HepG2 (cell line): Measurements from ENCODE around the gene NDUFS7. TPM values are rescaled to one million over a fixed set of nuclear protein-coding genes. Genes with fewer than 3 reads are reported as not detected.
A peak's percentile ranks its signal among the peaks of the same experiment; 100 is the strongest.

Experiments used
- ATAC-seq: fragments of 200-7000 bp; cut with Tn5 transposase; 3 replicates; pipeline ENCODE4 v1.9.1; 2020; ENCODE audit warnings: mild to moderate bottlenecking, moderate library complexity
- BruUV-seq: library from RNA; stranded (reverse); fragments of 400-500 nt; replicated peaks from 2 replicates; lab custom pipeline; 2021; lab: Mats Ljungman, UMichigan
- CTCF ChIA-PET: fragments of 300-600 bp; formaldehyde crosslinking; extraction: SDS; loops from one replicate; lab custom pipeline; 2021; ENCODE audit warnings: low total read pairs, inconsistent platforms, low intra/inter-chr PET ratio; lab: Yijun Ruan, JAX
- POLR2A ChIA-PET: fragments of 350-600 bp; sonication (Branson Sonifier 250); formaldehyde crosslinking; loops from one replicate; lab custom pipeline; 2020; ENCODE audit warnings: antibody characterized with exemption, inconsistent platforms; lab: Yijun Ruan, JAX
- DNase-seq: peaks from one replicate; pipeline ENCODE4 v3.0.0-alpha.2; 2015; ENCODE audit warnings: low spot score
- FAIRE-seq: peaks from 3 replicates; lab custom pipeline; 2011; peaks lifted over from hg19 to GRCh38; lab: Jason Lieb, UNC
- H2AFZ ChIP-seq: one replicate; pipeline ENCODE4 v1.6.1; 2011; ENCODE audit warnings: low read length, inconsistent platforms
- H3K27ac ChIP-seq: fragments of 300-600 bp; 3 replicates; pipeline ENCODE4 v1.8.0; 2011; ENCODE audit warnings: mixed run types, mild to moderate bottlenecking, mixed read lengths, low read length, inconsistent platforms; ENCODE audit not compliant: insufficient read depth; ENCODE audit errors: extremely low read length
- H3K27me3 ChIP-seq, 2 experiments: fragments of 200-600 bp in 1 of 2; 2 replicates in 1 of 2; 3 replicates in 1 of 2; pipeline versions ENCODE4 v1.6.0 to v1.8.0; 2011; ENCODE audit warnings: low read length in 2 of 2, mild to moderate bottlenecking in 2 of 2, moderate library complexity in 2 of 2, inconsistent platforms in 1 of 2; ENCODE audit not compliant: insufficient read depth in 2 of 2, control insufficient read depth in 1 of 2
- H3K36me3 ChIP-seq, 2 experiments: fragments of 200-600 bp in 1 of 2; replicated peaks in 1 of 2; 2 replicates in 1 of 2; 3 replicates in 1 of 2; pipeline versions ENCODE4 v1.5.1 to v1.8.0; 2011; ENCODE audit warnings: low read length in 2 of 2, inconsistent platforms in 1 of 2; ENCODE audit not compliant: insufficient read depth in 2 of 2, control insufficient read depth in 1 of 2
- H3K4me1 ChIP-seq: 2 replicates; pipeline ENCODE4 v1.5.1; 2012; ENCODE audit warnings: low read length, inconsistent platforms; ENCODE audit not compliant: insufficient read depth
- H3K4me2 ChIP-seq: 2 replicates; pipeline ENCODE4 v1.6.0; 2011; ENCODE audit warnings: low read depth, low read length, inconsistent platforms
- H3K4me3 ChIP-seq, 3 experiments: fragments of 200-600 bp in 1 of 3; sonication (generic), shearing (Covaris generic) in 1 of 3; replicated peaks in 1 of 3; 2 replicates each; pipeline ENCODE4 v1.5.1; 2011 to 2016; ENCODE audit warnings: low read length in 3 of 3, inconsistent platforms in 2 of 3, low read depth in 2 of 3, mild to moderate bottlenecking in 2 of 3, control low read depth in 1 of 3, mixed read lengths in 1 of 3; ENCODE audit not compliant: insufficient read depth in 1 of 3
- H3K79me2 ChIP-seq: one replicate; pipeline ENCODE4 v1.6.1; 2011; ENCODE audit warnings: low read length, inconsistent platforms; ENCODE audit not compliant: insufficient read depth
- H3K9ac ChIP-seq: 2 replicates; pipeline ENCODE4 v1.6.0; 2011; ENCODE audit warnings: mild to moderate bottlenecking, low read depth, low read length, inconsistent platforms; ENCODE audit not compliant: insufficient read depth
- H3K9me3 ChIP-seq: 2 replicates; pipeline ENCODE4 v1.5.1; 2012; ENCODE audit warnings: mild to moderate bottlenecking, low read length
- H4K20me1 ChIP-seq: 2 replicates; pipeline ENCODE4 v1.6.0; 2011; ENCODE audit warnings: inconsistent platforms, mild to moderate bottlenecking, low read length, moderate library complexity; ENCODE audit not compliant: insufficient read depth
- DNMT3B ChIP-seq: conservative IDR thresholded peaks from 2 replicates; pipeline ENCODE4 v1.6.1; 2016; ENCODE audit warnings: missing biosample characterization, control low read depth
- HOXA3 ChIP-seq: sonication (generic); formaldehyde crosslinking; IDR thresholded peaks from 2 replicates; pipeline ENCODE4 v1.5.0; 2020; ENCODE audit warnings: missing genetic modification reagents
- KAT8 ChIP-seq: IDR thresholded peaks from 2 replicates; pipeline ENCODE4 v1.6.1; 2016; ENCODE audit warnings: missing genetic modification reagents, missing compliant biosample characterization
- MEF2D ChIP-seq: sonication (generic); formaldehyde crosslinking; IDR thresholded peaks from 2 replicates; pipeline ENCODE4 v1.5.1; 2020; ENCODE audit warnings: mild to moderate bottlenecking, missing genetic modification reagents
- MIER3 ChIP-seq: IDR thresholded peaks from 2 replicates; pipeline ENCODE4 v1.6.1; 2016; ENCODE audit warnings: missing compliant biosample characterization, borderline replicate concordance
- NFE2L2 ChIP-seq: fragments of 150-350 bp; IDR thresholded peaks from 2 replicates; pipeline ENCODE4 v1.6.1; 2014; ENCODE audit warnings: low read length
- NKX3-1 ChIP-seq: sonication (generic); formaldehyde crosslinking; IDR thresholded peaks from 2 replicates; pipeline ENCODE4 v1.5.0; 2020; ENCODE audit warnings: missing genetic modification reagents
- STAT5B ChIP-seq: sonication (generic); formaldehyde crosslinking; IDR thresholded peaks from 2 replicates; pipeline ENCODE4 v1.4.0; 2020; ENCODE audit warnings: missing genetic modification reagents
- ZFP36 ChIP-seq: fragments of 150-350 bp; IDR thresholded peaks from 2 replicates; pipeline ENCODE4 v1.6.1; 2018; ENCODE audit warnings: borderline replicate concordance, low read length, low read depth; ENCODE audit not compliant: partially characterized antibody
- ZNF207 ChIP-seq: fragments of 450-650 bp; IDR thresholded peaks from 2 replicates; pipeline ENCODE4 v1.6.1; 2016; ENCODE audit warnings: antibody characterized with exemption, borderline replicate concordance
- ZNF724P ChIP-seq: sonication (generic); formaldehyde crosslinking; IDR thresholded peaks from 2 replicates; pipeline ENCODE4 v1.8.0; 2022; ENCODE audit warnings: missing genetic modification reagents, borderline replicate concordance
- ZSCAN20 ChIP-seq: sonication (generic); formaldehyde crosslinking; IDR thresholded peaks from 2 replicates; pipeline ENCODE4 v1.4.0; 2020; ENCODE audit warnings: missing genetic modification reagents, mild to moderate bottlenecking, borderline replicate concordance
- WGBS: methylation state at CpG from one replicate; pipeline ENCODE4 v1.1.6; 2017; ENCODE audit warnings: low lambda C conversion rate; 5-methylcytosine and 5-hydroxymethylcytosine counted together
- in situ Hi-C: cut with HindIII; loops from 2 replicates; pipeline ENCODE4 v1.10.0; 2017; ENCODE audit warnings: low pct_unique_long_range_greater_than_20kb; ENCODE audit not compliant: extremely low pct_ligation_motif_present
- intact Hi-C: fragments of 100-400 bp; cut with micrococcal nuclease; formaldehyde crosslinking; loops from one replicate; pipeline ENCODE4 v1.10.0; 2022; ENCODE audit not compliant: unreplicated experiment
- polyA plus RNA-seq, 8 experiments: library from polyadenylated mRNA; depleted of rRNA in 3 of 8; stranded (reverse) in 7 of 8; unstranded in 1 of 8; fragments of >200 nt; fragmentation: Illumina TruSeq in 4 of 8; extraction: Trizol in 4 of 8; gene quantifications; 2 replicates each; pipeline versions ENCODE4 v1.2.1 to v1.2.3, GENCODE V29; 2011 to 2016; ENCODE audit warnings: low read depth in 4 of 8, missing spikeins in 1 of 8, mixed read lengths in 1 of 8; ENCODE audit not compliant: insufficient read depth in 1 of 8
- total RNA-seq, 5 experiments: library from RNA; depleted of rRNA; stranded (reverse); fragments of >200 nt; fragmentation: Illumina TruSeq; extraction: Trizol; gene quantifications; 2 replicates each; pipeline ENCODE4 v1.2.3, GENCODE V29; 2016; ENCODE audit warnings: low read depth in 1 of 5

NDUFS7 gene
- total and polyA plus RNA-seq, 2 of the 13 experiments (the other 11 are each of a cell fraction or from before 2014, with no cell fraction given) = 34.3 to 66.9 TPM

- POLR2A ChIA-PET = no interaction called here
- in situ Hi-C loops = no loop called here
Observed at GRCh38 chr19:1363599-1363998, 20.1 kb upstream of the NDUFS7 start.

GRCh38 chr19:1364070-1364704, 19.5 kb upstream of the NDUFS7 start:
- DNase-seq (no peak), ATAC-seq (no peak), FAIRE-seq (peak; percentile 50)
- 86% methylated on average over 14 of the region's 15 CpGs for WGBS
- Histone ChIP-seq H3K36me3 (peaks cover 12 to 41% of the 10 kb centered on the region in 2 experiments; a peak in 4 of 5 replicates), H3K4me3 (no peak overlapping the region), H3K27me3 (no peaks in the 10 kb centered on the region), H3K9ac (no peak overlapping the region), H2AFZ (no peak overlapping the region), H4K20me1 (no peaks in the 10 kb centered on the region), H3K4me1 (no peaks in the 10 kb centered on the region), H3K79me2 (no peaks in the 10 kb centered on the region), H3K4me2 (no peak overlapping the region), H3K27ac (no peak overlapping the region), H3K9me3 (no peaks in the 10 kb centered on the region)
- ChIA-PET POLR2A (no interaction called here), CTCF (no interaction called here)
- no peak for TF ChIP-seq NFE2L2
- no peak for TF ChIP-seq MIER3
- no peak for TF ChIP-seq ZNF207
- TF ChIP-seq ZNF724P (CRISPR knock-in tag) = no peak
- TF ChIP-seq ZFP36 = no peak
- no peak for TF ChIP-seq MEF2D (CRISPR knock-in tag)
- TF ChIP-seq HOXA3 (CRISPR knock-in tag) = no peak
- TF ChIP-seq NKX3-1 (CRISPR knock-in tag) = no peak
- TF ChIP-seq KAT8 (CRISPR knock-in tag) = no peak
- TF ChIP-seq ZSCAN20 (CRISPR knock-in tag) = no peak
- no peak for TF ChIP-seq STAT5B (CRISPR knock-in tag)
- intact Hi-C loops = no loop called here
- in situ Hi-C loops = no loop called here
- BruUV-seq = no TSS peak

More at GRCh38 chr19:1363599-1363998, 20.1 kb upstream of the NDUFS7 start:
- ATAC-seq = no peak
- H3K9ac ChIP-seq = no peak overlapping the region
- CTCF ChIA-PET = no interaction called here
- no peaks in the 10 kb centered on the region for H3K9me3 ChIP-seq
- no peak for DNase-seq
- BruUV-seq = no TSS peak
- no peaks in the 10 kb centered on the region for H4K20me1 ChIP-seq
- WGBS = 94% methylated on average over 10 of the region's 10 CpGs
- H3K27ac ChIP-seq = no peak overlapping the region
- intact Hi-C loops = no loop called here
- no peak overlapping the region for H3K4me3 ChIP-seq
- TF ChIP-seq DNMT3B (CRISPR knock-in tag) = no peak
- TF ChIP-seq, all 625 proteins: peak for 0
- Histone ChIP-seq H3K4me2 (no peak overlapping the region), H3K79me2 (no peaks in the 10 kb centered on the region), H2AFZ (no peak overlapping the region), H3K36me3 (peaks cover 11 to 44% of the 10 kb centered on the region in 2 experiments; a peak in 4 of 5 replicates), H3K4me1 (no peaks in the 10 kb centered on the region), H3K27me3 (no peaks in the 10 kb centered on the region)
- no peak for FAIRE-seq
